DMS114 treated with DMSO at 0.1 percent for 48 hours (cell line): ENCODE results near the gene DOCK1.

Experiments
- DNase-seq: peaks from one replicate; lab custom pipeline; 2025; ENCODE audit not compliant: unreplicated experiment; lab: John Stamatoyannopoulos, UW

Gene DOCK1

GRCh38 chr10:127033216-127034033 is 128.2 kb downstream of the DOCK1 start:
- DNase-seq, result no peak

- DNase-seq, result no peak
Observed at GRCh38 chr10:127034034-127034633, 128.9 kb downstream of the DOCK1 start.

DNA sequence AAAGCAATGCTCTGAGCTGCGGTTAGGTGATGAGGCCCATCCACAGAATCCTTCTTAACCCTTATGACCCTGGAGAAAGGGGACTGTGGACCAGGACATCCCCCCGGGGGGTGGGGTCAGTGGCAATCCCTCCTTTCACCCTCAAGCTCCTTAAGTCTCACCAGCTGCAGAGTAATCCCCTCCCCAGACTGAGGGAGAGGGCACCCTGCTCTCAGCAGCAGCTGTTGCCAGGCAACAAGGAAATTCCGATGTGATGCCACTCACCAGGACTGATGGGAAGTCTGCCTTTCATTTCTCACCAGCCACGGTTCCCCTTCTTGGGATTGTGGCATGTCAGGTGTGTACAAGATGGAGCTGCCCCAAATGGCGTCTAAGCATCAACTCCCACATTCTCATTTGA is 129.6 kb downstream of the DOCK1 start:
- DNase-seq, result no peak

GRCh38 chr10:127035827-127036226 is 130.6 kb downstream of the DOCK1 start:
- no peak for DNase-seq

GRCh38 chr10:127036987-127037386 is 131.8 kb downstream of the DOCK1 start:
- DNase-seq, result no peak

- no peak for DNase-seq
Observed at GRCh38 chr10:127039435-127039834, 134.2 kb downstream of the DOCK1 start.

- DNase-seq, result no peak
Observed at GRCh38 chr10:127040756-127041155, 135.5 kb downstream of the DOCK1 start.

DNA sequence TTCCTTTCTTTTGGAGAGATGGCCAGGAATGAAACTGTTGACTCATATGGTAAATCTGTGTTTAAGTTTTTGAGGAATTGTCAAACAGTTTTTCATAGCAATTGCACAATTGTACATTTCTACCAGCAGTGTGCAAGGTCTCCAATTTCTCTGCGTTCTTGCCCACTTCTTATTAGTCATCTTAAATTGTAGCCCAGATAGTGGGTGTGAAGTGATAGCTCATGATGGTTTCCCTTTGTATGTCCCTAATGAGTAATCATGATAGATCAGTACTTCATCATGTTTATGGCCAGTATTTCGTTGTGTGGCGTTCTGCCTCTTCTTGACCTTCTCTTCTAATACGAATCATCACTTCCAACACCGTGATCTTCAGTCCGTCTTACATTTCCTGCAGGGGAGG is 136.3 kb downstream of the DOCK1 start:
- DNase-seq, result no peak

DNA sequence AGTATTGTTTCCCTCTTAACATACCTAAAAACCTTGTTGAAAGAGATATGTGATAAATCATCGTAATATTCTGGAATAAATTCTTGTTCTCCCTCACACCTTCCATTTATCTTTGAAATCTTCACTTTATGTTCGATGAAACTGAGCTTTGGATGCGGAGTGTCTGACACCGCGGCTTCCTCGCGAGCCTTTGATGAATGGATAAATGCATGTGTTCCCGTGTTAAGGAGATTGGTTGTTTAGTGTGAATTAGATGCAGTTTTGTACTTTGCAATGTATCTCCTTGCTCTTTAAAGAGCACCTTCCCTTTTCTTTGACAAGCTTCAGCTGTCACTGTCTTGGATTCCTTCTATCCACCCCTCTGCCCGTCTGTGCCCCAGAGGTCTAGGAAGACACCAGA is 138.1 kb downstream of the DOCK1 start:
- no peak for DNase-seq

DNA sequence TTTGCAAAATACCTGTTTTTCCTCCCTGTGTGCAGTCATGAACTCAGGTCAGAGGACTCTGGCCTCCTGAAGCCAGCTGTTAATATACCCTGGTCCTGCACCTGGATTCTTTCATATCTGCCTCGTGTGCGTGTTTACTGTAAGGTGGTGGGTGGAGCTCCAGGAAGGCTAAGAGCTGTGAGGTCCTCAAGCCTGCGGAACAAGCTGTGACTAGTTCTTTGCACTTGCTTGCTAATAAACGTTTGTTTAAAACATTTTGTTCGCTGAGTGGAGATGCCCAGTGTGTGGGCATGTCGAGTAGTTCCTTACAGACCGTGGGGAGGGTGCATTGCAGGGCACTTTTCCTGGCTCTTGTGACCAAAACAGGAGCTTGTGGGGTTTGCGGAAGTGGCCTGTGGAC is 139.0 kb downstream of the DOCK1 start:
- no peak for DNase-seq

DNA sequence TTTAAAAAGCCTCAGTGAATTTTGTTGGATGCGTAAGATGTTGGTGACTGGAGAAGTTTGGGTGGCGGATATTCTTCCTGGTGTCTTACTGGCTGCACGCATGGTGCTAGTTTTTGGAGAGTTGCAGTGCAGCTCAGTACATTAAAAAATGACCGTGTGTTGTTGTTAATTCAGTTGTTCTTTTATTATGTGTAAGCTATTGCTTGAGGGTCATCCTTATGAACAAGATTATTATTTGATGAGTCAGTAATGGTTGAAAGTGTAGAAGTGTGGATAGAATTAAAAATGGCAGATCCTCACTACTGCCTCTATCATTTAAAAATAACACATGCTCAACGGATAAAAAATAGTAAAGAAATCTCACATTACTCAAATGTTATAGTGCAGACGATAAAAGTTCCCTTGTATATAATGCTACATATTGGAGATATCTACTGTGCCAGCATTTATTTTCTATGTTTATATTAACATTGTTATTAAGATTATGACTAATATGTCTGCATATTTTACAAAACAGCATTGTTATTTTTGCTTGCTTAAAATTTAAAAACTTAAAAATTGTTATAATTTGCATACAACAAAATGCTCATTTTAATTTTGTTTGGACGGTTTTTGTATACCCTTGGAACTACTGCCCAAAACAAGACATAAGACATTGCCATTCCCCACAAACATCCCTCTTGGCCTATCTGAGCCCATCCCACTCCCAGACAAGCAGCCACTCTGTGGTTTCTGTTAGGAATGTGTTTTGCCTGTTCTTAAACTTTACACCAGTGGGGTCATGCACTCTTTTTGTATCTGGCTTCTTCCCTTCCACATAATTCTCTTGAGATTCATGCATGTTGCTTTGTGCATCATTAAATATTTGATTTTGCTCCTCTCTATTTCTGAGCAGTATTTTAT is 142.0 kb downstream of the DOCK1 start:
- no peak for DNase-seq

DNA sequence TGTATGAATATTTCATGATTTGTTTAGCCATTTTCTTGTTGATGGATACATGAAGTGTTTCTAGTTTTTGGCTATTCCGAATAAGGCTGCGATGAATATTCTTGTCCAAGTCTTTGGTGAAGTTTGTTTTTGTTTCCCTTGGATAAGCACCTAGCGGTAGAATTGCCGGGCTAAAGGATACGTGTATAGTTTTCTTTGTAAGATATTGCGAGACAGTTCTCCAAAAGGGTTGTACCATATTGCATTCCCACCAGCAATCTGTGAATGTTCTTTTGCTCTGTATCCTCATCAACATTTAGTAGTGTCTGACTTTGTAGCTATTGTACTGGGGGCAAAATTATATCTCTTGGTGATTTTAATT is 142.6 kb downstream of the DOCK1 start:
- DNase-seq, result no peak

DNA sequence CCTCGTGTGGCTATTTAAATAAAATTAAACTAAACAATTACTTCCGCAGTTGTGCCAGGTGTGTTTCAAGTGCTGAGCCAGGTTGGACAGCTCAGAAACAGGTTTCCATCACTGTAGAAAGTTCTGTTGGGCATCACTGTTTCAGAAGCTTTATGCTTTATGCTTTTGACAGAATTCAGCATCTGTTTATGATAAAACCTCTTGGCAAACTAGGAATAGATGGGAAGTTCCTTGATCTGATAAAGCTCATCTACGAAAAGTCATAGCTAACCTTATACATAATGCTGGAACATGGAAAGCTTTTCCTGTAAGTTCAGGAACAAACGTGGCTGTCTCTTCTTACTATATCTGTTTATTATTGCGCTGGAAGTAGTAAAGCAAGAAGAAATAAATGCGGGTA is 143.4 kb downstream of the DOCK1 start:
- DNase-seq, result no peak

GRCh38 chr10:127052001-127052400 is 146.8 kb downstream of the DOCK1 start:
- no peak for DNase-seq

DNA sequence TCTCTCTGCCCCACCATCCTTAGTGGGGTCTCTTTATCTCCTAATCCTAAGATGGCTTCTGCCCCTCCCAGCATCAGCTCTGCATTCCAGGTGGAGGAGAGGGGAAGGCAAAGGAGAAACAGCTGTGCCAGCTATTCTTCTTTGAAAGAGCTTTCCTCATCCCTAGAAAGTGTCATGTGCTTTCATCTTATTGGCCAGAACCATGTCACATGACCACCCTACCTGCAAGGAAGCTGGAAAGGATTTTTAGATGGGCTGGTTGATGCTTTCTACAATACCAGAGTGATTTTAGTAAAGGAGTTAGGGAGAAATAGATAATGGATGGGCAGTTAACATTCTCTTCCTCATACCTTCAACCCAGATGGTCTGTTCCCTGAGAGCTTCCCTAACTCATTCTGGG is 150.0 kb downstream of the DOCK1 start:
- no peak for DNase-seq

- no peak for DNase-seq
Observed at GRCh38 chr10:127059314-127059713, 154.1 kb downstream of the DOCK1 start.

- no peak for DNase-seq
Observed at GRCh38 chr10:127063762-127064161, 158.5 kb downstream of the DOCK1 start.

GRCh38 chr10:127064474-127064873 is 159.2 kb downstream of the DOCK1 start:
- DNase-seq, result no peak

DNA sequence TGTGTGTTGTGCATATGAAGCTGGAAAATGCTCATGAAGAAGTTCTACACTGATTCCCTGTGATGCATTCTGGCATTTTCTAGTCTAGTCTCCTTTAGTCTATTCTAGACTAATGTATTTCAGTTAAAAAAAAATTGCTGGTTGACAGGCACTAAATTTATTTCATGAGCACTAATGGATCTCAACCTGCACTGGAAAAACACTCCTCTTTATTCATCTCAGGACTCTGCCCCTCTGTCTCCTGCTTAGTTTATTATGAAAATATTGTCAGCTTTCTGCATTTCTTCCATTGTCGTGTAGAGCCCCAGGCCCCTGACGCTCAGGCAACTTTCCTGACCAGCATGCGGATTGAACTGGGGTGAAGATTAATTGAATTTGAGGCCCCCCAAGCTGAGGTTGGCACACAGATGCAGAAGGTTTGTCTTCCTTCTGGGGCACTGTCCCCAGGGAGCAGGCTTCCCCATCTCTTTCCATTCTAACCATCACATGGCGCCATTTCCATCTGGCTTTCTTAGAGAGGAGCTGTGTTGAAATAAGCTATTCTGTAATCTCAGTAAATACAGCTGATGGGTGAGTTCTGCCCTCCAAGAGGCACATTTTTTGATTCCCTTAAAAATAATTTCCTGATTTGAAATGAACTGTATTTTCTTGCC is 162.4 kb downstream of the DOCK1 start:
- DNase-seq, result no peak

- DNase-seq, result no peak
Observed at GRCh38 chr10:127068485-127068884, 163.3 kb downstream of the DOCK1 start.

DNA sequence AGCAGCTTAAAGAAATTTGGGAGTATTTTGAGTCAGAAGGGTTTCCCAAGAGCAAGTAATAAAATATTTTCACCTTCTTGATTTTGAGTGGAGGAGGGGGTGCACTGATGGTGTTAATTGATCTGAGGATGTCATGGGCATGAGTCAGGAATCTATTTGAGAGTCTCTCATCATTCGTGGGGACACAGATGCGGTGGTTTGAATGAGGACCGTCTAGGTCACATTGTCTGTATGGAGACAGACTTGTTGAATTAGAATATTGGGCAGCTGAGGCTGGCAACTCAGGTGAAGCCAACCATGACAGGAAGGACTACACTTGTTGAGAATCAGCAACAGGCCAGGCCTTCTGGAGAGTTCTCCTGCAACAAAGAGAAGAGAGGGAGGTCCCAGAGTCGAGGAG is 164.2 kb downstream of the DOCK1 start:
- no peak for DNase-seq
